Large intestine (tissue), 3 donors: ENCODE results near the gene MRPS11. TPM values are rescaled to one million over a fixed set of nuclear protein-coding genes. Genes with fewer than 3 reads are reported as not detected.
"Not testable (repeated sequence)": the region's sequence is repeated elsewhere in the genome, so short reads cannot be mapped to it uniquely, and the experiment has no call there.

Source experiments
- DNase-seq, 2 donors: peaks; one replicate each; pipeline versions ENCODE4 v3.0.0 to v3.0.0-alpha.2; 2013
- H3K27ac ChIP-seq: one replicate; pipeline ENCODE4 v1.5.1; 2013; ENCODE audit warnings: low read length
- H3K27me3 ChIP-seq: 2 replicates; pipeline ENCODE4 v1.6.1; 2013; ENCODE audit warnings: low read length; ENCODE audit not compliant: control insufficient read depth, insufficient read depth
- H3K36me3 ChIP-seq: 2 replicates; pipeline ENCODE4 v1.6.1; 2013; ENCODE audit warnings: low read length; ENCODE audit not compliant: control insufficient read depth, insufficient read depth
- H3K4me1 ChIP-seq: one replicate; pipeline ENCODE4 v1.6.1; 2013; ENCODE audit warnings: low read length; ENCODE audit not compliant: control insufficient read depth, insufficient read depth
- H3K4me3 ChIP-seq: one replicate; pipeline ENCODE4 v1.5.1; 2013; ENCODE audit warnings: low read length
- H3K9me3 ChIP-seq: one replicate; pipeline ENCODE4 v1.6.1; 2013; ENCODE audit warnings: mild to moderate bottlenecking, low read depth, low read length, moderate library complexity; ENCODE audit not compliant: control insufficient read depth
- WGBS: methylation state at CpG from one replicate; pipeline ENCODE4 v1.1.5; 2013; ENCODE audit warnings: low lambda C conversion rate; ENCODE audit not compliant: insufficient coverage; 5-methylcytosine and 5-hydroxymethylcytosine counted together
- polyA plus RNA-seq: library from polyadenylated mRNA; unstranded; fragments of 120-200 nt; gene quantifications from one replicate; pipeline ENCODE4 v1.2.1, GENCODE V29; 2013

Gene MRPS11
- polyA plus RNA-seq, 1 donor, result 40.8 TPM

GRCh38 chr15:88434106-88434505 lies 33.4 kb upstream of the MRPS11 start:
- H3K27me3 ChIP-seq, H3K9me3 ChIP-seq, H3K36me3 ChIP-seq, H3K27ac ChIP-seq, DNase-seq, H3K4me1 ChIP-seq, H3K4me3 ChIP-seq: not testable (repeated sequence)
- no CpG with 5 or more reads among the region's 5 CpGs for WGBS

GRCh38 chr15:88438181-88438580 lies 29.3 kb upstream of the MRPS11 start:
- no peaks in the 10 kb centered on the region for H3K9me3 ChIP-seq
- no peak overlapping the region for H3K4me3 ChIP-seq
- WGBS, result no CpG with 5 or more reads among the region's 5 CpGs
- no peaks in the 10 kb centered on the region for H3K36me3 ChIP-seq
- peaks cover 2% of the 10 kb centered on the region for H3K27me3 ChIP-seq
- no peak for DNase-seq
- H3K4me1 ChIP-seq, result no peaks in the 10 kb centered on the region
- H3K27ac ChIP-seq, result no peak overlapping the region

- WGBS, result no CpG with 5 or more reads among the region's 1 CpG
- Histone ChIP-seq H3K4me3 (no peak overlapping the region), H3K36me3 (no peaks in the 10 kb centered on the region), H3K27me3 (peaks cover 2% of the 10 kb centered on the region), H3K27ac (no peak overlapping the region), H3K9me3 (peaks cover 5% of the 10 kb centered on the region), H3K4me1 (no peaks in the 10 kb centered on the region)
- DNase-seq, result no peak
Measured at GRCh38 chr15:88440021-88440420, 27.5 kb upstream of the MRPS11 start.

- Histone ChIP-seq H3K27me3 (peaks cover 2% of the 10 kb centered on the region), H3K4me1 (no peaks in the 10 kb centered on the region), H3K4me3 (no peak overlapping the region), H3K9me3 (peaks cover 5% of the 10 kb centered on the region), H3K36me3 (no peaks in the 10 kb centered on the region), H3K27ac (no peak overlapping the region)
- no peak for DNase-seq
- no CpG with 5 or more reads among the region's 2 CpGs for WGBS
Measured at GRCh38 chr15:88441076-88441730, 26.3 kb upstream of the MRPS11 start.

- peaks cover 5% of the 10 kb centered on the region for H3K9me3 ChIP-seq
- no peaks in the 10 kb centered on the region for H3K36me3 ChIP-seq
- 100% methylated on average over 1 of the region's 1 CpG for WGBS
- H3K27me3 ChIP-seq, result no peaks in the 10 kb centered on the region
- H3K27ac ChIP-seq, result no peak overlapping the region
- no peaks in the 10 kb centered on the region for H3K4me1 ChIP-seq
- no peak for DNase-seq
- H3K4me3 ChIP-seq, result no peak overlapping the region
Measured at GRCh38 chr15:88447206-88447605, 20.3 kb upstream of the MRPS11 start.

GRCh38 chr15:88447741-88448140 lies 19.8 kb upstream of the MRPS11 start:
- no peak for DNase-seq
- Histone ChIP-seq H3K27ac (no peak overlapping the region), H3K4me3 (no peak overlapping the region), H3K9me3 (peaks cover 5% of the 10 kb centered on the region), H3K4me1 (no peaks in the 10 kb centered on the region), H3K36me3 (no peaks in the 10 kb centered on the region), H3K27me3 (no peaks in the 10 kb centered on the region)
- WGBS, result no CpG with 5 or more reads among the region's 1 CpG

GRCh38 chr15:88448991-88449461 lies 18.5 kb upstream of the MRPS11 start:
- no CpG with 5 or more reads among the region's 5 CpGs for WGBS
- Histone ChIP-seq H3K4me1 (no peaks in the 10 kb centered on the region), H3K4me3 (no peak overlapping the region), H3K36me3 (no peaks in the 10 kb centered on the region), H3K27me3 (no peaks in the 10 kb centered on the region), H3K27ac (no peak overlapping the region), H3K9me3 (peaks cover 3% of the 10 kb centered on the region)
- no peak for DNase-seq

- no peaks in the 10 kb centered on the region for H3K36me3 ChIP-seq
- H3K27ac ChIP-seq, result no peak overlapping the region
- no peaks in the 10 kb centered on the region for H3K27me3 ChIP-seq
- no peaks in the 10 kb centered on the region for H3K9me3 ChIP-seq
- WGBS, result no CpG with 5 or more reads among the region's 8 CpGs
- DNase-seq, result no peak
- H3K4me1 ChIP-seq, result no peaks in the 10 kb centered on the region
- no peak overlapping the region for H3K4me3 ChIP-seq
Measured at GRCh38 chr15:88449581-88449980, 17.9 kb upstream of the MRPS11 start.

GRCh38 chr15:88450125-88450798 lies 17.2 kb upstream of the MRPS11 start:
- WGBS, result no CpG with 5 or more reads among the region's 12 CpGs

GRCh38 chr15:88453651-88454050 lies 13.9 kb upstream of the MRPS11 start:
- Histone ChIP-seq H3K4me1 (peaks cover 3% of the 10 kb centered on the region), H3K9me3 (no peaks in the 10 kb centered on the region), H3K36me3 (peaks cover 12% of the 10 kb centered on the region), H3K4me3 (no peak overlapping the region), H3K27ac (no peak overlapping the region), H3K27me3 (no peaks in the 10 kb centered on the region)
- DNase-seq, result no peak
- WGBS, result no CpG with 5 or more reads among the region's 1 CpG

More at GRCh38 chr15:88450125-88450798, 17.2 kb upstream of the MRPS11 start:
- Histone ChIP-seq H3K4me1 (peaks cover 3% of the 10 kb centered on the region), H3K27ac (no peak overlapping the region), H3K9me3 (no peaks in the 10 kb centered on the region), H3K36me3 (no peaks in the 10 kb centered on the region), H3K27me3 (no peaks in the 10 kb centered on the region), H3K4me3 (no peak overlapping the region)
- peak; percentile 53 to 62 for DNase-seq
